HEK293 (cell line): ENCODE measurements around the gene CASZ1.

ENCODE experiments used
- CTCF ChIA-PET: fragments of 350-600 bp; formaldehyde crosslinking; extraction: SDS; loops from one replicate; lab custom pipeline; 2021; ENCODE audit warnings: antibody characterized with exemption; lab: Yijun Ruan, JAX
- POLR2A ChIA-PET: fragments of 300-600 bp; formaldehyde crosslinking; extraction: SDS; loops from one replicate; lab custom pipeline; 2020; ENCODE audit warnings: antibody characterized with exemption, inconsistent platforms; lab: Yijun Ruan, JAX
- H3K27ac ChIP-seq: fragments of 200-500 bp; sonication (Bioruptor generic); 2 replicates; pipeline ENCODE4 v1.5.1; 2014; ENCODE audit warnings: low read depth, low read length, control low read depth, inconsistent platforms; ENCODE audit errors: extremely low read depth
- H3K36me3 ChIP-seq, 2 experiments: fragments of 200-500 bp in 1 of 2; sonication (Bioruptor generic) in 1 of 2; 1 replicate in 1 of 2; 2 replicates in 1 of 2; pipeline ENCODE4 v1.5.1; 2014 to 2017; ENCODE audit warnings: inconsistent platforms in 2 of 2, low read length in 2 of 2; ENCODE audit not compliant: control insufficient read depth in 2 of 2, insufficient read depth in 1 of 2
- H3K4me1 ChIP-seq: fragments of 200-500 bp; sonication (Bioruptor generic); 2 replicates; pipeline ENCODE4 v1.5.1; 2014; ENCODE audit warnings: mild to moderate bottlenecking, low read length, inconsistent platforms; ENCODE audit not compliant: control insufficient read depth, insufficient read depth
- H3K4me3 ChIP-seq: 2 replicates; pipeline ENCODE4 v1.5.1; 2011; ENCODE audit warnings: low read depth, mild to moderate bottlenecking, control low read depth, low read length, moderate library complexity
- H3K9me3 ChIP-seq: fragments of 200-500 bp; sonication (Bioruptor generic); 2 replicates; pipeline ENCODE4 v1.5.1; 2014; ENCODE audit warnings: low read depth, low read length, inconsistent platforms; ENCODE audit not compliant: control insufficient read depth, insufficient read depth
- EGR2 ChIP-seq: fragments of 450-650 bp; formaldehyde crosslinking; IDR thresholded peaks from 2 replicates; pipeline ENCODE4 v1.5.1; 2016; ENCODE audit warnings: low read depth, missing biosample characterization, missing genetic modification characterization
- GLI4 ChIP-seq: fragments of 450-650 bp; formaldehyde crosslinking; IDR thresholded peaks from 2 replicates; pipeline ENCODE4 v1.5.1; 2016; ENCODE audit warnings: missing biosample characterization, missing genetic modification characterization
- GLIS1 ChIP-seq: fragments of 450-650 bp; formaldehyde crosslinking; IDR thresholded peaks from 2 replicates; pipeline ENCODE4 v1.5.1; 2016; ENCODE audit warnings: missing biosample characterization, missing genetic modification characterization
- GLIS2 ChIP-seq: fragments of 450-650 bp; formaldehyde crosslinking; IDR thresholded peaks from 2 replicates; pipeline ENCODE4 v1.5.1; 2016; ENCODE audit warnings: missing biosample characterization, missing genetic modification characterization
- OSR2 ChIP-seq: fragments of 450-650 bp; formaldehyde crosslinking; IDR thresholded peaks from 2 replicates; pipeline ENCODE4 v1.5.1; 2016; ENCODE audit warnings: missing biosample characterization, missing genetic modification characterization
- PRDM10 ChIP-seq: fragments of 450-650 bp; formaldehyde crosslinking; IDR thresholded peaks from 2 replicates; pipeline ENCODE4 v1.5.1; 2016; ENCODE audit warnings: missing biosample characterization, missing genetic modification characterization
- SP2 ChIP-seq: fragments of 450-650 bp; formaldehyde crosslinking; IDR thresholded peaks from 2 replicates; pipeline ENCODE4 v1.5.1; 2016; ENCODE audit warnings: missing biosample characterization, missing genetic modification characterization
- WT1 ChIP-seq: fragments of 450-650 bp; formaldehyde crosslinking; IDR thresholded peaks from 2 replicates; pipeline ENCODE4 v1.5.1; 2016; ENCODE audit warnings: missing biosample characterization, missing genetic modification characterization
- ZBTB17 ChIP-seq: fragments of 450-650 bp; formaldehyde crosslinking; IDR thresholded peaks from 2 replicates; pipeline ENCODE4 v1.5.1; 2016; ENCODE audit warnings: missing biosample characterization, missing genetic modification characterization
- ZBTB48 ChIP-seq: fragments of 450-650 bp; formaldehyde crosslinking; IDR thresholded peaks from 2 replicates; pipeline ENCODE4 v1.5.1; 2016; ENCODE audit warnings: missing biosample characterization, missing genetic modification characterization
- ZFP41 ChIP-seq: fragments of 450-650 bp; formaldehyde crosslinking; IDR thresholded peaks from 2 replicates; pipeline ENCODE4 v1.5.1; 2016; ENCODE audit warnings: missing biosample characterization, missing genetic modification characterization, borderline replicate concordance
- ZIC2 ChIP-seq: fragments of 450-650 bp; formaldehyde crosslinking; IDR thresholded peaks from 2 replicates; pipeline ENCODE4 v1.5.1; 2016; ENCODE audit warnings: missing biosample characterization, missing genetic modification characterization
- ZNF211 ChIP-seq: fragments of 450-650 bp; formaldehyde crosslinking; IDR thresholded peaks from 2 replicates; pipeline ENCODE4 v1.5.1; 2016; ENCODE audit warnings: low read depth, missing biosample characterization, missing genetic modification characterization
- ZNF302 ChIP-seq: fragments of 450-650 bp; formaldehyde crosslinking; IDR thresholded peaks from 2 replicates; pipeline ENCODE4 v1.5.1; 2016; ENCODE audit warnings: missing biosample characterization, missing genetic modification characterization, low read depth
- ZNF341 ChIP-seq: fragments of 450-650 bp; formaldehyde crosslinking; IDR thresholded peaks from 2 replicates; pipeline ENCODE4; 2016; ENCODE audit warnings: low read depth, missing biosample characterization, missing genetic modification characterization
- ZNF362 ChIP-seq: fragments of 450-650 bp; formaldehyde crosslinking; IDR thresholded peaks from 2 replicates; pipeline ENCODE4 v1.5.1; 2016; ENCODE audit warnings: missing biosample characterization, missing genetic modification characterization
- ZNF391 ChIP-seq: fragments of 450-650 bp; formaldehyde crosslinking; IDR thresholded peaks from 2 replicates; pipeline ENCODE4 v1.5.1; 2016; ENCODE audit warnings: low read depth, missing biosample characterization, missing genetic modification characterization, borderline replicate concordance
- ZNF549 ChIP-seq: fragments of 450-650 bp; IDR thresholded peaks from 2 replicates; pipeline ENCODE4 v1.5.1; 2018; ENCODE audit warnings: missing biosample characterization, missing genetic modification characterization, mild to moderate bottlenecking, inconsistent platforms, moderate library complexity
- ZNF561 ChIP-seq: fragments of 450-650 bp; IDR thresholded peaks from 2 replicates; pipeline ENCODE4 v1.5.1; 2018; ENCODE audit warnings: missing biosample characterization, missing genetic modification characterization, borderline replicate concordance
- ZNF704 ChIP-seq: fragments of 450-650 bp; formaldehyde crosslinking; IDR thresholded peaks from 2 replicates; pipeline ENCODE4 v1.5.1; 2016; ENCODE audit warnings: missing biosample characterization, missing genetic modification characterization
- ZNF830 ChIP-seq: fragments of 450-650 bp; IDR thresholded peaks from 2 replicates; pipeline ENCODE4 v1.5.0; 2018; ENCODE audit warnings: missing biosample characterization, missing genetic modification characterization, low read depth, mild to moderate bottlenecking, moderate library complexity
- ZSCAN4 ChIP-seq: fragments of 450-650 bp; formaldehyde crosslinking; IDR thresholded peaks from 2 replicates; pipeline ENCODE4 v1.5.1; 2017; ENCODE audit warnings: missing biosample characterization, missing genetic modification characterization

The CASZ1 gene

GRCh38 chr1:10753299-10753698 is 43.1 kb downstream of the CASZ1 start:
- no peak for TF ChIP-seq ZNF302 (tag by site-specific recombination)
- TF ChIP-seq EGR2 (tag by site-specific recombination), result no peak
- no peak for TF ChIP-seq ZNF704 (tag by site-specific recombination)
- TF ChIP-seq ZNF341, result peak; percentile 47; the same call in 1 of the 2 replicates
- no peak for TF ChIP-seq ZNF561
- no peak for TF ChIP-seq ZNF830
- TF ChIP-seq ZNF391, result no peak
- TF ChIP-seq GLIS2 (tag by site-specific recombination), result peak; percentile 30; the same call in 1 of the 2 replicates
- no peak for TF ChIP-seq GLI4 (tag by site-specific recombination)
- TF ChIP-seq, all 188 proteins: peak for 2
- no peaks in the 10 kb centered on the region for H3K36me3 ChIP-seq
- no peaks in the 10 kb centered on the region for H3K4me1 ChIP-seq
- no peaks in the 10 kb centered on the region for H3K9me3 ChIP-seq
- no peak overlapping the region for H3K4me3 ChIP-seq
- no peak overlapping the region for H3K27ac ChIP-seq
- ChIA-PET CTCF (interaction anchor here (0.5 kb wide), 1 partner anchor 146 kb away, joined by 3 read pairs; no protein-coding TSS in a partner anchor), POLR2A (interaction anchor here (0.5 kb wide), 1 partner anchor 16 kb away, joined by 3 read pairs; no protein-coding TSS in a partner anchor)

- H3K36me3 ChIP-seq, result no peaks in the 10 kb centered on the region
- H3K9me3 ChIP-seq, result no peaks in the 10 kb centered on the region
- H3K4me3 ChIP-seq, result no peak overlapping the region
- H3K27ac ChIP-seq, result no peak overlapping the region
- CTCF ChIA-PET, result no interaction called here
- POLR2A ChIA-PET, result no interaction called here
- no peaks in the 10 kb centered on the region for H3K4me1 ChIP-seq
- TF ChIP-seq ZNF549, result no peak
- TF ChIP-seq ZFP41, result no peak
- TF ChIP-seq ZSCAN4, result no peak
- peak; percentile 39; the same call in 1 of the 2 replicates for TF ChIP-seq GLIS1 (tag by site-specific recombination)
- TF ChIP-seq ZIC2 (tag by site-specific recombination), result peak; percentile 50
These were observed 44.8 kb downstream of the CASZ1 start for GRCh38 chr1:10751561-10752085.

- POLR2A ChIA-PET, result no interaction called here
- CTCF ChIA-PET, result interaction anchor here (0.8 kb wide), 1 partner anchor 58 kb away, joined by 5 read pairs; no protein-coding TSS in a partner anchor
- no peaks in the 10 kb centered on the region for H3K36me3 ChIP-seq
- no peak overlapping the region for H3K4me3 ChIP-seq
- H3K27ac ChIP-seq, result no peak overlapping the region
- H3K9me3 ChIP-seq, result no peaks in the 10 kb centered on the region
- no peaks in the 10 kb centered on the region for H3K4me1 ChIP-seq
- TF ChIP-seq PRDM10 (tag by site-specific recombination) (no peak), ZNF362 (no peak), WT1 (no peak), ZNF211 (no peak), ZBTB17 (no peak), ZNF341 (no peak), ZBTB48 (tag by site-specific recombination) (no peak), SP2 (tag by site-specific recombination) (no peak), OSR2 (tag by site-specific recombination) (no peak)
These were observed 45.3 kb downstream of the CASZ1 start for GRCh38 chr1:10751160-10751559.
